NCI-H2081 treated with DMSO at 0.1 percent for 48 hours (cell line): ENCODE data around the gene SSX2B.
"Not testable (repeated sequence)": the region's sequence is repeated elsewhere in the genome, so short reads cannot be mapped to it uniquely, and the experiment has no call there.

ENCODE experiments used
- DNase-seq: peaks from one replicate; lab custom pipeline; 2025; lab: John Stamatoyannopoulos, UW

The SSX2B gene

GRCh38 chrX:52750952-52751351 is at the start of gene SSX2B:
Gene SSX2B (plus strand): TSS chrX:52751252. CDS start chrX:52752681, 1,429 bp downstream.
- not testable (repeated sequence) for DNase-seq

- DNase-seq = not testable (repeated sequence)
Observed at GRCh38 chrX:52707078-52707477, 44.0 kb upstream of the SSX2B start, which contains the start of gene SSX2. Gene SSX2 (minus strand): TSS chrX:52707178. CDS start chrX:52705749, 1,429 bp downstream.

GRCh38 chrX:52765983-52766382 is 14.9 kb downstream of the SSX2B start:
- DNase-seq = not testable (repeated sequence)

- DNase-seq = not testable (repeated sequence)
Observed at GRCh38 chrX:52773504-52773903, 22.5 kb downstream of the SSX2B start.

GRCh38 chrX:52797327-52797726 is 46.3 kb downstream of the SSX2B start, which contains the start of gene SPANXN5:
Gene SPANXN5 (minus strand): TSS chrX:52797427. CDS start chrX:52797348, 79 bp downstream.
- DNase-seq = not testable (repeated sequence)

- not testable (repeated sequence) for DNase-seq
Observed at GRCh38 chrX:52804876-52805275, 53.8 kb downstream of the SSX2B start.
